DOHH2 (cell line): ENCODE data around the gene NET1.

Experiments used
- H3F3A ChIP-seq: fragments of 200-600 bp; sonication (generic), shearing (Covaris generic); 2 replicates; pipeline ENCODE4 v1.6.0; 2016; ENCODE audit warnings: antibody characterized with exemption, mild to moderate bottlenecking; ENCODE audit not compliant: control insufficient read depth, insufficient read depth
- H3K27ac ChIP-seq: fragments of 200-600 bp; sonication (generic); 2 replicates; pipeline ENCODE4 v1.5.1; 2014; ENCODE audit warnings: low read depth, mild to moderate bottlenecking, low read length, moderate library complexity
- H3K27me3 ChIP-seq: fragments of 200-600 bp; sonication (generic); 2 replicates; pipeline ENCODE4 v1.6.1; 2014; ENCODE audit warnings: mild to moderate bottlenecking, low read length, mixed read lengths; ENCODE audit not compliant: control insufficient read depth
- H3K36me3 ChIP-seq: fragments of 200-600 bp; sonication (generic); 2 replicates; pipeline ENCODE4 v1.6.1; 2014; ENCODE audit warnings: mild to moderate bottlenecking, low read length, moderate library complexity, mixed read lengths; ENCODE audit not compliant: control insufficient read depth
- H3K4me1 ChIP-seq: fragments of 200-600 bp; sonication (generic); 2 replicates; pipeline ENCODE4 v1.6.1; 2014; ENCODE audit warnings: mild to moderate bottlenecking, low read length, mixed read lengths; ENCODE audit not compliant: control insufficient read depth
- H3K4me2 ChIP-seq: fragments of 200-600 bp; sonication (generic); 2 replicates; pipeline ENCODE4 v1.6.0; 2014; ENCODE audit warnings: mild to moderate bottlenecking, low read length, moderate library complexity
- H3K4me3 ChIP-seq: fragments of 200-600 bp; sonication (generic); 2 replicates; pipeline ENCODE4 v1.5.1; 2014; ENCODE audit warnings: mild to moderate bottlenecking, low read length, mixed read lengths
- H3K79me2 ChIP-seq: fragments of 200-600 bp; sonication (generic); 2 replicates; pipeline ENCODE4 v1.6.1; 2014; ENCODE audit warnings: mild to moderate bottlenecking, low read length, mixed read lengths; ENCODE audit not compliant: control insufficient read depth
- H3K9me2 ChIP-seq: fragments of 200-600 bp; sonication (generic); replicated peaks from 2 replicates; pipeline ENCODE4 v1.6.1; 2014; ENCODE audit warnings: mild to moderate bottlenecking, low read length, mixed read lengths; ENCODE audit not compliant: control insufficient read depth
- H3K9me3 ChIP-seq: fragments of 200-600 bp; sonication (generic); 2 replicates; pipeline ENCODE4 v1.6.1; 2014; ENCODE audit warnings: antibody characterized with exemption, low read length, mixed read lengths; ENCODE audit not compliant: control insufficient read depth, insufficient read depth
- H4K20me1 ChIP-seq: fragments of 200-600 bp; sonication (generic); 2 replicates; pipeline ENCODE4 v1.6.0; 2014; ENCODE audit warnings: low read depth, mild to moderate bottlenecking, antibody characterized with exemption, low read length, moderate library complexity; ENCODE audit not compliant: control insufficient read depth, insufficient read depth
- CTCF ChIP-seq: fragments of 200-600 bp; sonication (generic); IDR thresholded peaks from one replicate; pipeline ENCODE4 v1.5.1; 2014; ENCODE audit warnings: antibody characterized with exemption, mild to moderate bottlenecking, low read depth, low read length; ENCODE audit not compliant: poor library complexity, severe bottlenecking
- EZH2phosphoT487 ChIP-seq: fragments of 200-600 bp; sonication (generic); IDR thresholded peaks from 2 replicates; pipeline ENCODE4 v1.6.1; 2017; ENCODE audit warnings: borderline replicate concordance, mild to moderate bottlenecking, antibody characterized with exemption, low read length, moderate library complexity, mixed read lengths

Gene NET1

GRCh38 chr10:5458949-5459747, 46.8 kb downstream of the NET1 start:
- no peak overlapping the region for H3K4me3 ChIP-seq
- no peak overlapping the region for H3K4me2 ChIP-seq
- H3F3A ChIP-seq, result peaks cover 2% of the 10 kb centered on the region; the same call in 1 of the 2 replicates
- no peaks in the 10 kb centered on the region for H3K79me2 ChIP-seq
- no peak overlapping the region for H3K27ac ChIP-seq
- H3K27me3 ChIP-seq, result no peaks in the 10 kb centered on the region
- no peaks in the 10 kb centered on the region for H3K9me2 ChIP-seq
- H3K4me1 ChIP-seq, result no peaks in the 10 kb centered on the region
- H3K9me3 ChIP-seq, result no peaks in the 10 kb centered on the region
- TF ChIP-seq CTCF (no peak), EZH2phosphoT487 (no peak)
- H4K20me1 ChIP-seq, result no peaks in the 10 kb centered on the region
- H3K36me3 ChIP-seq, result peaks cover 64% of the 10 kb centered on the region

GRCh38 chr10:5460468-5461202, 48.3 kb downstream of the NET1 start:
- Histone ChIP-seq H3K4me2 (no peak overlapping the region), H4K20me1 (no peaks in the 10 kb centered on the region), H3F3A (peaks cover 2% of the 10 kb centered on the region; the same call in 1 of the 2 replicates), H3K27me3 (no peaks in the 10 kb centered on the region), H3K9me3 (no peaks in the 10 kb centered on the region), H3K4me3 (no peak overlapping the region), H3K4me1 (no peaks in the 10 kb centered on the region), H3K9me2 (no peaks in the 10 kb centered on the region), H3K27ac (no peak overlapping the region), H3K79me2 (no peaks in the 10 kb centered on the region), H3K36me3 (peaks cover 49% of the 10 kb centered on the region)
- TF ChIP-seq CTCF (no peak), EZH2phosphoT487 (no peak)

- no peak overlapping the region for H3K4me2 ChIP-seq
- H3K27ac ChIP-seq, result no peak overlapping the region
- no peak for TF ChIP-seq CTCF
- TF ChIP-seq EZH2phosphoT487, result no peak
Observed at GRCh38 chr10:5461203-5461588, 48.8 kb downstream of the NET1 start.

More at GRCh38 chr10:5461203-5461588, 48.8 kb downstream of the NET1 start:
- H3K4me1 ChIP-seq, result no peaks in the 10 kb centered on the region
- peaks cover 2% of the 10 kb centered on the region; the same call in 1 of the 2 replicates for H3F3A ChIP-seq
- no peak overlapping the region for H3K4me3 ChIP-seq
- H3K36me3 ChIP-seq, result peaks cover 43% of the 10 kb centered on the region
- H3K9me2 ChIP-seq, result no peaks in the 10 kb centered on the region
- no peaks in the 10 kb centered on the region for H3K79me2 ChIP-seq
- no peaks in the 10 kb centered on the region for H3K9me3 ChIP-seq
- no peaks in the 10 kb centered on the region for H3K27me3 ChIP-seq
- no peaks in the 10 kb centered on the region for H4K20me1 ChIP-seq
